NT2/D1 (cell line): ENCODE data around the gene FRAS1.

Source experiments
- YY1 ChIP-seq: IDR thresholded peaks from 2 replicates; pipeline ENCODE4 v1.6.1; 2011; ENCODE audit not compliant: insufficient read length, insufficient read depth
- ZNF274 ChIP-seq: IDR thresholded peaks from 2 replicates; pipeline ENCODE4 v1.6.1; 2011; ENCODE audit warnings: mild to moderate bottlenecking, low read depth, low read length

- TF ChIP-seq ZNF274 (no peak), YY1 (no peak)
These were observed 421.4 kb downstream of the FRAS1 start for GRCh38 chr4:78478523-78478922.
